Naive thymus-derived CD4-positive, alpha-beta T cell (primary cell): ENCODE results near the gene COL4A6. TPM values are rescaled to one million over a fixed set of nuclear protein-coding genes. Genes with fewer than 3 reads are reported as not detected.

Experiments
- ATAC-seq: fragments of 150-1000 bp; cut with Tn5 transposase; 2 replicates; pipeline ENCODE4 v1.10.0; 2021; ENCODE audit warnings: mild to moderate bottlenecking, moderate library complexity
- CTCF ChIA-PET: fragments of 350-600 bp; sonication (Branson Sonifier 250); formaldehyde crosslinking; loops from one replicate; lab custom pipeline; 2021; ENCODE audit warnings: antibody characterized with exemption; lab: Charles Lee
- POLR2A ChIA-PET: fragments of 350-600 bp; sonication (Branson Sonifier 250); formaldehyde crosslinking; loops from one replicate; lab custom pipeline; 2021; ENCODE audit warnings: antibody characterized with exemption, inconsistent platforms; lab: Charles Lee
- DNase-seq, 9 donors: peaks; one replicate each; pipeline versions ENCODE4 v3.0.0 to v3.0.0-alpha.2; 2020 to 2022; ENCODE audit warnings: mixed read lengths in 1 of 9
- H3K27ac ChIP-seq: one replicate; pipeline ENCODE4 v1.7.0; 2013; ENCODE audit warnings: mild to moderate bottlenecking, low read depth, low read length, moderate library complexity
- H3K27me3 ChIP-seq, 2 donors: one replicate each; pipeline ENCODE4 v1.7.0; 2013; ENCODE audit warnings: low read length in 2 of 2, mild to moderate bottlenecking in 2 of 2, moderate library complexity in 2 of 2; ENCODE audit not compliant: control insufficient read depth in 2 of 2, insufficient read depth in 2 of 2
- H3K36me3 ChIP-seq, 3 experiments: 1 replicate in 2 of 3; 2 replicates in 1 of 3; pipeline ENCODE4 v1.7.0; 2013; ENCODE audit warnings: low read length in 3 of 3, mild to moderate bottlenecking in 3 of 3, moderate library complexity in 1 of 3; ENCODE audit not compliant: insufficient read depth in 3 of 3, control insufficient read depth in 2 of 3
- H3K4me1 ChIP-seq, 2 donors: one replicate each; pipeline ENCODE4 v1.7.0; 2013; ENCODE audit warnings: low read length in 2 of 2, mild to moderate bottlenecking in 2 of 2, moderate library complexity in 1 of 2; ENCODE audit not compliant: control insufficient read depth in 2 of 2, insufficient read depth in 2 of 2
- H3K4me3 ChIP-seq: 2 replicates; pipeline ENCODE4 v1.7.0; 2013; ENCODE audit warnings: mild to moderate bottlenecking, low read length
- H3K9me3 ChIP-seq, 3 experiments: 1 replicate in 2 of 3; 2 replicates in 1 of 3; pipeline ENCODE4 v1.7.0; 2013; ENCODE audit warnings: low read length in 3 of 3; ENCODE audit not compliant: control insufficient read depth in 2 of 3
- H3K27ac Mint-ChIP-seq, 9 donors: one replicate each; pipeline ENCODE4 v1.8.0; 2020 to 2022; ENCODE audit warnings: mixed read lengths in 9 of 9, mild to moderate bottlenecking in 8 of 9, moderate library complexity in 5 of 9, inconsistent platforms in 2 of 9
- H3K27me3 Mint-ChIP-seq, 5 donors: one replicate each; pipeline ENCODE4 v1.8.0; 2021 to 2022; ENCODE audit warnings: mixed read lengths in 5 of 5, mild to moderate bottlenecking in 1 of 5
- H3K36me3 Mint-ChIP-seq, 5 donors: one replicate each; pipeline ENCODE4 v1.8.0; 2020 to 2022; ENCODE audit warnings: mixed read lengths in 5 of 5, mild to moderate bottlenecking in 3 of 5, inconsistent platforms in 1 of 5
- H3K4me1 Mint-ChIP-seq, 7 donors: one replicate each; pipeline ENCODE4 v1.8.0; 2020 to 2022; ENCODE audit warnings: mixed read lengths in 7 of 7, mild to moderate bottlenecking in 3 of 7, inconsistent platforms in 1 of 7
- H3K4me3 Mint-ChIP-seq, 10 donors: one replicate each; pipeline ENCODE4 v1.8.0; 2020 to 2022; ENCODE audit warnings: mild to moderate bottlenecking in 10 of 10, mixed read lengths in 10 of 10, moderate library complexity in 6 of 10, inconsistent platforms in 2 of 10
- H3K9me3 Mint-ChIP-seq, 11 donors: one replicate each; pipeline ENCODE4 v1.8.0; 2020 to 2022; ENCODE audit warnings: mixed read lengths in 11 of 11, mild to moderate bottlenecking in 4 of 11, inconsistent platforms in 1 of 11, moderate library complexity in 1 of 11
- intact Hi-C, 2 donors: fragments of 100-400 bp; cut with micrococcal nuclease; formaldehyde crosslinking; loops; one replicate each; pipeline ENCODE4 v1.15.1; 2023
- polyA plus RNA-seq, 2 donors: library from polyadenylated mRNA; unstranded; fragments of 300-500 nt; fragmentation: Illumina TruSeq; gene quantifications; one replicate each; pipeline ENCODE4 v1.2.3, GENCODE V29; 2021
- total RNA-seq, 6 experiments: library from RNA in 5 of 6; stranded (reverse) in 5 of 6; gene quantifications; 1 replicate in 5 of 6; 2 replicates in 1 of 6; pipeline ENCODE4 v1.2.3 and lab custom pipeline; 2021 to 2026

Gene COL4A6
- total and polyA plus RNA-seq, 7 experiments from 2014 or later, result not detected

- H3K4me3 ChIP-seq, result no peak overlapping the region
- DNase-seq (no peak), ATAC-seq (no peak)
- H3K27me3 Mint-ChIP-seq, result peaks cover 0 to 5% (median 0%) of the 10 kb centered on the region in 5 donors
- POLR2A ChIA-PET, result no interaction called here
- H3K27me3 ChIP-seq, result no peaks in the 10 kb centered on the region
- no peak overlapping the region for H3K27ac Mint-ChIP-seq
- intact Hi-C loops, result no loop called here
- H3K9me3 ChIP-seq, result no peaks in the 10 kb centered on the region
- CTCF ChIA-PET, result no interaction called here
- H3K36me3 ChIP-seq, result no peaks in the 10 kb centered on the region
- H3K36me3 Mint-ChIP-seq, result no peaks in the 10 kb centered on the region
- no peaks in the 10 kb centered on the region for H3K9me3 Mint-ChIP-seq
- H3K4me3 Mint-ChIP-seq, result no peak overlapping the region
- peaks cover 0 to 4% (median 0%) of the 10 kb centered on the region in 7 donors for H3K4me1 Mint-ChIP-seq
- no peaks in the 10 kb centered on the region for H3K4me1 ChIP-seq
- no peak overlapping the region for H3K27ac ChIP-seq
Observed at GRCh38 chrX:108304210-108304609, 134.0 kb downstream of the COL4A6 start.

GRCh38 chrX:108303682-108304081 lies 134.5 kb downstream of the COL4A6 start:
- Mint-ChIP-seq H3K36me3 (no peaks in the 10 kb centered on the region), H3K9me3 (no peaks in the 10 kb centered on the region), H3K4me3 (no peak overlapping the region), H3K4me1 (peaks cover 0 to 4% (median 0%) of the 10 kb centered on the region in 7 donors), H3K27ac (no peak overlapping the region), H3K27me3 (peaks cover 0 to 5% (median 0%) of the 10 kb centered on the region in 5 donors)
- no peak for DNase-seq
- Histone ChIP-seq H3K4me1 (no peaks in the 10 kb centered on the region), H3K36me3 (no peaks in the 10 kb centered on the region), H3K4me3 (no peak overlapping the region), H3K9me3 (no peaks in the 10 kb centered on the region), H3K27ac (no peak overlapping the region), H3K27me3 (no peaks in the 10 kb centered on the region)
- intact Hi-C loops, result no loop called here
- ATAC-seq, result no peak
- ChIA-PET CTCF (no interaction called here), POLR2A (no interaction called here)

GRCh38 chrX:108299704-108300103 lies 138.5 kb downstream of the COL4A6 start:
- no peak overlapping the region for H3K27ac Mint-ChIP-seq
- Histone ChIP-seq H3K4me3 (no peak overlapping the region), H3K36me3 (no peaks in the 10 kb centered on the region), H3K27ac (no peak overlapping the region), H3K27me3 (no peaks in the 10 kb centered on the region), H3K4me1 (no peaks in the 10 kb centered on the region), H3K9me3 (no peaks in the 10 kb centered on the region)
- ChIA-PET CTCF (no interaction called here), POLR2A (no interaction called here)
- ATAC-seq (no peak), DNase-seq (no peak)
- no peak overlapping the region for H3K4me3 Mint-ChIP-seq
- intact Hi-C loops, result no loop called here
- H3K9me3 Mint-ChIP-seq, result no peaks in the 10 kb centered on the region
- no peaks in the 10 kb centered on the region for H3K36me3 Mint-ChIP-seq
- peaks cover 0 to 10% (median 0%) of the 10 kb centered on the region in 5 donors for H3K27me3 Mint-ChIP-seq
- H3K4me1 Mint-ChIP-seq, result peaks cover 0 to 4% (median 0%) of the 10 kb centered on the region in 7 donors

GRCh38 chrX:108299101-108299591 lies 139.1 kb downstream of the COL4A6 start:
- peaks cover 0 to 10% (median 0%) of the 10 kb centered on the region in 5 donors for H3K27me3 Mint-ChIP-seq
- peaks cover 0 to 4% (median 0%) of the 10 kb centered on the region in 7 donors for H3K4me1 Mint-ChIP-seq
- no peaks in the 10 kb centered on the region for H3K36me3 Mint-ChIP-seq
- no peak for DNase-seq
- Histone ChIP-seq H3K27ac (no peak overlapping the region), H3K4me3 (no peak overlapping the region), H3K36me3 (no peaks in the 10 kb centered on the region), H3K9me3 (no peaks in the 10 kb centered on the region), H3K4me1 (no peaks in the 10 kb centered on the region), H3K27me3 (no peaks in the 10 kb centered on the region)
- ChIA-PET CTCF (no interaction called here), POLR2A (no interaction called here)
- ATAC-seq, result no peak
- no peak overlapping the region for H3K4me3 Mint-ChIP-seq
- intact Hi-C loops, result no loop called here
- H3K9me3 Mint-ChIP-seq, result no peaks in the 10 kb centered on the region
- H3K27ac Mint-ChIP-seq, result peak overlapping the region in 1 of 9 donors; percentile 20

- Mint-ChIP-seq H3K9me3 (no peaks in the 10 kb centered on the region), H3K27ac (no peak overlapping the region), H3K36me3 (no peaks in the 10 kb centered on the region), H3K27me3 (peaks cover 0 to 10% (median 0%) of the 10 kb centered on the region in 5 donors), H3K4me1 (peaks cover 0 to 4% (median 0%) of the 10 kb centered on the region in 7 donors), H3K4me3 (no peak overlapping the region)
- ATAC-seq (no peak), DNase-seq (no peak)
- H3K27ac ChIP-seq, result no peak overlapping the region
- intact Hi-C loops, result no loop called here
- H3K4me1 ChIP-seq, result no peaks in the 10 kb centered on the region
- no peak overlapping the region for H3K4me3 ChIP-seq
- ChIA-PET POLR2A (no interaction called here), CTCF (no interaction called here)
- no peaks in the 10 kb centered on the region for H3K27me3 ChIP-seq
- no peaks in the 10 kb centered on the region for H3K9me3 ChIP-seq
- no peaks in the 10 kb centered on the region for H3K36me3 ChIP-seq
Observed at GRCh38 chrX:108298165-108298602, 140.0 kb downstream of the COL4A6 start.

GRCh38 chrX:108297290-108297689 lies 140.9 kb downstream of the COL4A6 start:
- H3K36me3 ChIP-seq, result no peaks in the 10 kb centered on the region
- Mint-ChIP-seq H3K27ac (no peak overlapping the region), H3K4me3 (no peak overlapping the region), H3K9me3 (peaks cover 0 to 2% (median 0%) of the 10 kb centered on the region in 11 donors), H3K27me3 (peaks cover 0 to 10% (median 0%) of the 10 kb centered on the region in 5 donors), H3K4me1 (peaks cover 0 to 2% (median 0%) of the 10 kb centered on the region in 7 donors), H3K36me3 (no peaks in the 10 kb centered on the region)
- POLR2A ChIA-PET, result no interaction called here
- CTCF ChIA-PET, result no interaction called here
- H3K4me1 ChIP-seq, result no peaks in the 10 kb centered on the region
- intact Hi-C loops, result no loop called here
- no peak overlapping the region for H3K4me3 ChIP-seq
- DNase-seq, result no peak
- H3K9me3 ChIP-seq, result no peaks in the 10 kb centered on the region
- H3K27ac ChIP-seq, result no peak overlapping the region
- H3K27me3 ChIP-seq, result no peaks in the 10 kb centered on the region
- no peak for ATAC-seq

GRCh38 chrX:108292053-108292452 lies 146.2 kb downstream of the COL4A6 start:
- no peaks in the 10 kb centered on the region for H3K36me3 Mint-ChIP-seq
- peaks cover 0 to 4% (median 0%) of the 10 kb centered on the region in 11 donors for H3K9me3 Mint-ChIP-seq
- H3K4me3 ChIP-seq, result no peak overlapping the region
- no peak overlapping the region for H3K4me3 Mint-ChIP-seq
- H3K4me1 Mint-ChIP-seq, result no peaks in the 10 kb centered on the region
- no peak overlapping the region for H3K27ac Mint-ChIP-seq
- no peaks in the 10 kb centered on the region for H3K4me1 ChIP-seq
- H3K27me3 ChIP-seq, result no peaks in the 10 kb centered on the region
- intact Hi-C loops, result no loop called here
- ChIA-PET POLR2A (no interaction called here), CTCF (no interaction called here)
- H3K27me3 Mint-ChIP-seq, result peaks cover 0 to 3% (median 0%) of the 10 kb centered on the region in 5 donors
- no peaks in the 10 kb centered on the region for H3K36me3 ChIP-seq
- no peaks in the 10 kb centered on the region for H3K9me3 ChIP-seq
- H3K27ac ChIP-seq, result no peak overlapping the region
- DNase-seq (no peak), ATAC-seq (no peak)
